Measurements from ENCODE around the gene CYSTM1. TPM values are rescaled to one million over a fixed set of nuclear protein-coding genes. Genes with fewer than 3 reads are reported as not detected.
A peak's percentile ranks its signal among the peaks of the same experiment; 100 is the strongest.

The CYSTM1 gene
- total RNA-seq, 4 donors from 2014 or later = 44.9 to 77.6 (median 63.5) TPM

GRCh38 chr5:140260089-140260656, 85.2 kb downstream of the CYSTM1 start:
- peak overlapping the region in 3 of 4 donors; percentile 68 to 87 (median 86) for H3K27ac ChIP-seq
- H3K4me3 ChIP-seq = no peak overlapping the region
- TF ChIP-seq EP300 (IDR thresholded peaks at IDR 0.05) = no peak
- no peak for TF ChIP-seq CTCF (IDR thresholded peaks at IDR 0.05)
- TF ChIP-seq POLR2A (IDR thresholded peaks at IDR 0.05) = no peak
- no peaks in the 10 kb centered on the region for H3K9me3 ChIP-seq
- H3K4me1 ChIP-seq = peaks cover 0 to 41% (median 9%) of the 10 kb centered on the region in 4 donors
- H3K27me3 ChIP-seq = no peaks in the 10 kb centered on the region
- 94 to 98% methylated on average over 2 of the region's 2 CpGs for WGBS, 2 donors
- no peak for DNase-seq (ENCODE audit: low spot score in 2 of 2)
- peaks cover 0 to 5% (median 0%) of the 10 kb centered on the region in 3 donors for H3K36me3 ChIP-seq

- H3K9me3 ChIP-seq = no peaks in the 10 kb centered on the region
- TF ChIP-seq POLR2A (IDR thresholded peaks at IDR 0.05) (no peak), EP300 (IDR thresholded peaks at IDR 0.05) (peak in 1 of 2 donors; percentile 70)
- no peaks in the 10 kb centered on the region for H3K27me3 ChIP-seq
- peak; percentile 45 to 67 for DNase-seq (ENCODE audit: low spot score in 2 of 2)
- peaks cover 0 to 5% (median 0%) of the 10 kb centered on the region in 3 donors for H3K36me3 ChIP-seq
- peak overlapping the region; percentile 48 to 87 (median 77) for H3K27ac ChIP-seq
- no peak overlapping the region for H3K4me3 ChIP-seq
- WGBS, 2 donors = 16 to 23% methylated on average over 8 of the region's 8 CpGs
- H3K4me1 ChIP-seq = peaks cover 0 to 31% (median 9%) of the 10 kb centered on the region in 4 donors
These were observed 86.6 kb downstream of the CYSTM1 start for GRCh38 chr5:140261403-140262171.

DNA sequence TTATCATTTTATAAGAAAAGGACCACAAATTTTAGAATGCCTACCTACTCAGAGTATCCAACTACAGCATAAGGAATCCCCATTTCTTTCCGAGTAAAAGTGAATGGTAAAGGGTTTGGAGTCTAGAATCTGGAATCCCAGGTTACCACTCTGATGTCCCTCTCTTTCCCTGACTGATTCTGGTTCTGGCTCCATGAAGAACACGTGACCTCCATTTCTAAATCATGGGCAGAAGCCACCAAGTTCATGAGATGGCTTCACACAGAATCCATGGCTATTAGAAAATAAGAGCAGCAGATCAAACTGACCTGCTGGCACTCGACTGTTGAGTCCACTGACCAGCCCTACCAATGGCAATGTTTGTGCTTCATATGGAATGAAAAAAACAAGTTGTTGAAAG, 87.2 kb downstream of the CYSTM1 start:
- peaks cover 0 to 37% (median 9%) of the 10 kb centered on the region in 4 donors for H3K4me1 ChIP-seq
- TF ChIP-seq EP300 (IDR thresholded peaks at IDR 0.05) (no peak), CTCF (IDR thresholded peaks at IDR 0.05) (no peak), POLR2A (IDR thresholded peaks at IDR 0.05) (no peak)
- H3K27me3 ChIP-seq = no peaks in the 10 kb centered on the region
- DNase-seq (ENCODE audit: low spot score in 2 of 2) = no peak
- H3K9me3 ChIP-seq = no peaks in the 10 kb centered on the region
- peak overlapping the region; percentile 48 to 87 (median 77) for H3K27ac ChIP-seq
- H3K36me3 ChIP-seq = peaks cover 0 to 5% (median 0%) of the 10 kb centered on the region in 3 donors
- no peak overlapping the region for H3K4me3 ChIP-seq
- WGBS, 2 donors = 75 to 89% methylated on average over 3 of the region's 3 CpGs

DNA sequence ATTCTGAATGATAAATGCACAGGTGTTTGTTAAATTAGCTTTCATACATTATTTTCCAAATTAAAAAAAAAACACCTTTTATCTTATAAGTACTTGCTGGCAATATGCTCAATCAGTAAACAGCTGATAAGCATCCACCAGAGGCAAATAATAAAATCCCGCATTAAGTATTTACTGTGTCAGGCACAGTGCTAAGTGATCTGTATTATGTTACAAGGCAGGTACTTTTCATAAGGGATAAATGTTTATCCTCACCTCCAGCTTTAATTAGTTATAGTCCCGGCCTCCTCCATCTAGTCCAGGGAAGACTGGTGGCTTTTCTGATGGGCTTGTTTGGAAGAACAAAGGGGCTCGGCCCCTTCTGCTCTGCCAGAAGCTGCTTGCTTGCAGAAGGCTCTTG, 87.9 kb downstream of the CYSTM1 start:
- DNase-seq (ENCODE audit: low spot score in 2 of 2) = no peak
- Histone ChIP-seq H3K36me3 (peaks cover 0 to 5% (median 0%) of the 10 kb centered on the region in 3 donors), H3K4me1 (peaks cover 0 to 37% (median 11%) of the 10 kb centered on the region in 4 donors), H3K4me3 (no peak overlapping the region), H3K27me3 (no peaks in the 10 kb centered on the region), H3K9me3 (no peaks in the 10 kb centered on the region), H3K27ac (peak overlapping the region in 2 of 4 donors; percentile 86 to 87)
- TF ChIP-seq EP300 (IDR thresholded peaks at IDR 0.05) (no peak), CTCF (IDR thresholded peaks at IDR 0.05) (no peak), POLR2A (IDR thresholded peaks at IDR 0.05) (no peak)
- WGBS, 2 donors = 85% methylated on average over 3 of the region's 3 CpGs

DNA sequence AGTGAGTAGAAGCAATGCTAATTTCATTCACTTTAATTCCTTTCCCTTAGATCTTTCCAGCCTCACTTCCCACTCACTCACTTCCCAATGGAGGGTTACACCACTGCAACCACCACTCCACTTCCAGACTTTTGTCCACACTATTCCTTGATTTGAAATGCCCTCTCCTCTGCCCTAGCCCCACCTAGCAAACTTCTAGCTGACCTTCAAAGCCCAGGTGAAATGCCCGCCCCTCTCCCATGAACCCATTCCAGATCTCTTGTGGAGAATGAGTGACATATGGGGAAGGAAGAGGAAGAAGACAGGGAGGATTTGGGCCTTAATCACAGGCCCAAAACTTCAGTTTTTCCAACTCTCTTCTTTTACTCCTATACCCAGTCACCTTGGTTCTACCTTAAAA, 90.9 kb downstream of the CYSTM1 start:
- DNase-seq (ENCODE audit: low spot score in 2 of 2) = no peak
- Histone ChIP-seq H3K4me3 (no peak overlapping the region), H3K27me3 (no peaks in the 10 kb centered on the region), H3K9me3 (no peaks in the 10 kb centered on the region), H3K36me3 (no peaks in the 10 kb centered on the region), H3K4me1 (peaks cover 0 to 34% (median 12%) of the 10 kb centered on the region in 4 donors), H3K27ac (peak overlapping the region in 1 of 4 donors; percentile 9)
- WGBS, 2 donors = 97 to 100% methylated on average over 1 of the region's 1 CpG
- TF ChIP-seq CTCF (IDR thresholded peaks at IDR 0.05) = no peak
- TF ChIP-seq POLR2A (IDR thresholded peaks at IDR 0.05) = no peak
